PFSK-1 (cell line): Measurements from ENCODE around the gene SFI1.

Experiments
- FOXP2 ChIP-seq: optimal IDR thresholded peaks from 2 replicates; pipeline ENCODE3; 2011; ENCODE audit warnings: borderline replicate concordance, control low read depth, inconsistent platforms; ENCODE audit not compliant: insufficient read depth; ENCODE audit errors: extremely low read length, extremely low read depth
- POLR2AphosphoS5 ChIP-seq: IDR thresholded peaks from 2 replicates; pipeline ENCODE4 v1.6.1; 2012; ENCODE audit warnings: low read depth, mild to moderate bottlenecking, control low read depth, low read length, moderate library complexity
- REST ChIP-seq, 2 experiments: IDR thresholded peaks; 2 replicates each; pipeline versions ENCODE4 v1.6.1 to v1.8.0; 2011 to 2012; ENCODE audit warnings: low read depth in 2 of 2, low read length in 2 of 2, control low read depth in 1 of 2, inconsistent platforms in 1 of 2, mild to moderate bottlenecking in 1 of 2, moderate library complexity in 1 of 2; ENCODE audit not compliant: insufficient read depth in 1 of 2
- SIN3A ChIP-seq: IDR thresholded peaks from 2 replicates; pipeline ENCODE4 v1.6.1; 2012; ENCODE audit warnings: mild to moderate bottlenecking, low read length, moderate library complexity, borderline replicate concordance; ENCODE audit not compliant: insufficient read depth
- TAF1 ChIP-seq: IDR thresholded peaks from 2 replicates; pipeline ENCODE4 v1.6.1; 2012; ENCODE audit warnings: low read length, control low read depth, borderline replicate concordance; ENCODE audit not compliant: insufficient read depth

GRCh38 chr22:31540966-31541365 lies 44.6 kb downstream of the SFI1 start:
- TF ChIP-seq POLR2AphosphoS5 = no peak
- no peak for TF ChIP-seq REST (IDR thresholded peaks at IDR 0.05; ENCODE audit: insufficient read depth in 1 of 2, low read depth in 2 of 2, low read length in 2 of 2)
- no peak for TF ChIP-seq SIN3A
- TF ChIP-seq TAF1 = no peak
- no peak for TF ChIP-seq FOXP2
